HFFc6 (cell line): ENCODE results near the gene SERTAD2. TPM values are rescaled to one million over a fixed set of nuclear protein-coding genes. Genes with fewer than 3 reads are reported as not detected.

Source experiments
- DNase-seq: peaks from one replicate; pipeline ENCODE4 v3.0.0-alpha.2; 2018
- H3K27ac Mint-ChIP-seq: 2 replicates; pipeline ENCODE4 v1.8.0; 2020; ENCODE audit warnings: mild to moderate bottlenecking, mixed read lengths
- H3K27me3 Mint-ChIP-seq: 2 replicates; pipeline ENCODE4 v1.8.0; 2021; ENCODE audit warnings: mild to moderate bottlenecking, moderate library complexity, mixed read lengths; ENCODE audit not compliant: insufficient read depth
- H3K36me3 Mint-ChIP-seq: 2 replicates; pipeline ENCODE4 v1.8.0; 2021; ENCODE audit warnings: low read depth, mixed read lengths
- H3K4me1 Mint-ChIP-seq: 2 replicates; pipeline ENCODE4 v1.8.0; 2020; ENCODE audit warnings: low read depth, mixed read lengths
- H3K4me3 Mint-ChIP-seq: 2 replicates; pipeline ENCODE4 v1.8.0; 2020; ENCODE audit warnings: mild to moderate bottlenecking, moderate library complexity, mixed read lengths
- H3K9me3 Mint-ChIP-seq: 2 replicates; pipeline ENCODE4 v1.8.0; 2020; ENCODE audit warnings: mild to moderate bottlenecking, mixed read lengths
- total RNA-seq, 6 experiments: library from RNA; stranded (reverse); fragmentation: NEBNext Ultra II Directional; extraction: Animal tissue kit (Norgen Biotek cat#: 25700); gene quantifications; 2 replicates in 1 of 6; 3 replicates in 5 of 6; pipeline ENCODE4 v1.2.3, GENCODE V29; 2021
- TF ChIP-seq, protein P1 (sequence below): fragments of 200-600 bp; sonication (generic); IDR thresholded peaks from 2 replicates; pipeline ENCODE4 v1.5.0; 2021; ENCODE audit warnings: antibody characterized with exemption, mild to moderate bottlenecking

Gene SERTAD2
- total RNA-seq, 6 experiments from 2014 or later = 22.2 to 33.9 (median 29.1) TPM

DNA sequence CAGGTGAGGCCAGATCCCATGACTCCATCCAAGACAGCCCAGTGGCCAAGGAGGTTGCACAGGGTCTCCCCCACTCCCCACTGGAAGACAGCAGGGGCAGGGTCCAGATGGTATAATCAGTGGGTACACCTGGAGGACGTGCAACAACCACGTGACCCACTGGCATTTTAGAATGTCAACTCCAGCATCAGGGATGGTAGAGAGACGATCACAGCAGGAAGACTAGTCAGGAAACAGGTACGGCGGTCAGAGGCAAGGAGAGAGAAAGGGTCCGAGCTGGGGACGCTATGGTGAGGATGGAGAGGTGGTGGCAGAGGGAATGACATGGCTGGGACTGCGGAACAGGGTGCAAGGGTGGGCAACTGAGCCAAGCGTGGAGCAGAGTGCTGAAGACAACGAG lies 23.0 kb downstream of the SERTAD2 start:
- Mint-ChIP-seq H3K4me1 (peaks cover 12% of the 10 kb centered on the region), H3K27ac (no peak overlapping the region), H3K36me3 (peaks cover 26% of the 10 kb centered on the region), H3K4me3 (no peak overlapping the region), H3K9me3 (no peaks in the 10 kb centered on the region), H3K27me3 (peaks cover 1% of the 10 kb centered on the region)
- DNase-seq = no peak
- TF ChIP-seq, protein P1, sequence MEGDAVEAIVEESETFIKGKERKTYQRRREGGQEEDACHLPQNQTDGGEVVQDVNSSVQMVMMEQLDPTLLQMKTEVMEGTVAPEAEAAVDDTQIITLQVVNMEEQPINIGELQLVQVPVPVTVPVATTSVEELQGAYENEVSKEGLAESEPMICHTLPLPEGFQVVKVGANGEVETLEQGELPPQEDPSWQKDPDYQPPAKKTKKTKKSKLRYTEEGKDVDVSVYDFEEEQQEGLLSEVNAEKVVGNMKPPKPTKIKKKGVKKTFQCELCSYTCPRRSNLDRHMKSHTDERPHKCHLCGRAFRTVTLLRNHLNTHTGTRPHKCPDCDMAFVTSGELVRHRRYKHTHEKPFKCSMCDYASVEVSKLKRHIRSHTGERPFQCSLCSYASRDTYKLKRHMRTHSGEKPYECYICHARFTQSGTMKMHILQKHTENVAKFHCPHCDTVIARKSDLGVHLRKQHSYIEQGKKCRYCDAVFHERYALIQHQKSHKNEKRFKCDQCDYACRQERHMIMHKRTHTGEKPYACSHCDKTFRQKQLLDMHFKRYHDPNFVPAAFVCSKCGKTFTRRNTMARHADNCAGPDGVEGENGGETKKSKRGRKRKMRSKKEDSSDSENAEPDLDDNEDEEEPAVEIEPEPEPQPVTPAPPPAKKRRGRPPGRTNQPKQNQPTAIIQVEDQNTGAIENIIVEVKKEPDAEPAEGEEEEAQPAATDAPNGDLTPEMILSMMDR = no peak

DNA sequence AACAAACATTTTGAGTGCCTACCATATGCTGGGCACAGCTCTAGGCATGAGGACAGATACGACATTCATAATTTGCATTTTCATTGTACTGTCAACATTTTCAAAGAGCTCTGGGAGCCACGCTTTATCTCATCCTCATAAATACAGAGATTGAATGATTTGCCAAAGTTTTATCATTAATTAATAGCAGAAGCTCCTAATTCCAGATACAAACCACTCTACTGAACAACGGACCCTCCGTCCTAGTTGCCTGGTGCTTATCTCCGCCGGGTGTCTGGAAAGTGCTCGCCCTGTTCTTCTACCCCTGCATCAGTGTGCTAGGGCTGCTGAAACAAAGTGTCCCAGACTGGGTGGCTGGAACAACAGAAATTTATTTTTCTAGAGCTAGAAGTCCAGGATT lies 23.8 kb downstream of the SERTAD2 start:
- peaks cover 23% of the 10 kb centered on the region; the same call in 1 of the 2 replicates for H3K36me3 Mint-ChIP-seq
- H3K4me1 Mint-ChIP-seq = peaks cover 12% of the 10 kb centered on the region
- no peaks in the 10 kb centered on the region for H3K9me3 Mint-ChIP-seq
- TF ChIP-seq, protein P1 = no peak
- H3K4me3 Mint-ChIP-seq = no peak overlapping the region
- H3K27ac Mint-ChIP-seq = no peak overlapping the region
- DNase-seq = no peak
- peaks cover 1% of the 10 kb centered on the region for H3K27me3 Mint-ChIP-seq

DNA sequence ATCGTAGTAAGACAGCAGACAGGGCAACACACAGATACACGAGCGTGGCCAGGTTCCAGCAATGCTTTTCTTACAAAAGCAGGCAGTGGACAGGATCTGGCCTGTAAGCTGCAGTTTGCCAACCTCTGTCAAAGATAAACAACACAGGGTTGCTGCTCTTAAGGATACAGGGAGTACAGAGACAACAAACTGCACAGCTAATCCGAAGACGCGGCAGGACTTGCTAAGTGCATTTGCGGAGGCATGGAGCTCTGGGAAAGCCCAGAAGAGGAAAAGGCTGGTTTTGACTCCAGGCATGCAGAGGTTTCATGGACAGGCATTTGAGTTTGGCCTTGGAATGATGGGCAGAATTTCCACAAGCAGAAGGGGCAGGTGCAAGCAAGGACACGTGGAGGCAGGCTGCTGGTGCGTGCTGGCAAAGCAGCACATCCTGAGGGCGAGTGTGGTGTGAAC lies 24.4 kb downstream of the SERTAD2 start:
- no peak for DNase-seq
- Mint-ChIP-seq H3K27me3 (peaks cover 1% of the 10 kb centered on the region), H3K4me1 (peaks cover 9% of the 10 kb centered on the region), H3K9me3 (no peaks in the 10 kb centered on the region), H3K4me3 (no peak overlapping the region), H3K27ac (no peak overlapping the region), H3K36me3 (peaks cover 23% of the 10 kb centered on the region; the same call in 1 of the 2 replicates)
- TF ChIP-seq, protein P1 = no peak

DNA sequence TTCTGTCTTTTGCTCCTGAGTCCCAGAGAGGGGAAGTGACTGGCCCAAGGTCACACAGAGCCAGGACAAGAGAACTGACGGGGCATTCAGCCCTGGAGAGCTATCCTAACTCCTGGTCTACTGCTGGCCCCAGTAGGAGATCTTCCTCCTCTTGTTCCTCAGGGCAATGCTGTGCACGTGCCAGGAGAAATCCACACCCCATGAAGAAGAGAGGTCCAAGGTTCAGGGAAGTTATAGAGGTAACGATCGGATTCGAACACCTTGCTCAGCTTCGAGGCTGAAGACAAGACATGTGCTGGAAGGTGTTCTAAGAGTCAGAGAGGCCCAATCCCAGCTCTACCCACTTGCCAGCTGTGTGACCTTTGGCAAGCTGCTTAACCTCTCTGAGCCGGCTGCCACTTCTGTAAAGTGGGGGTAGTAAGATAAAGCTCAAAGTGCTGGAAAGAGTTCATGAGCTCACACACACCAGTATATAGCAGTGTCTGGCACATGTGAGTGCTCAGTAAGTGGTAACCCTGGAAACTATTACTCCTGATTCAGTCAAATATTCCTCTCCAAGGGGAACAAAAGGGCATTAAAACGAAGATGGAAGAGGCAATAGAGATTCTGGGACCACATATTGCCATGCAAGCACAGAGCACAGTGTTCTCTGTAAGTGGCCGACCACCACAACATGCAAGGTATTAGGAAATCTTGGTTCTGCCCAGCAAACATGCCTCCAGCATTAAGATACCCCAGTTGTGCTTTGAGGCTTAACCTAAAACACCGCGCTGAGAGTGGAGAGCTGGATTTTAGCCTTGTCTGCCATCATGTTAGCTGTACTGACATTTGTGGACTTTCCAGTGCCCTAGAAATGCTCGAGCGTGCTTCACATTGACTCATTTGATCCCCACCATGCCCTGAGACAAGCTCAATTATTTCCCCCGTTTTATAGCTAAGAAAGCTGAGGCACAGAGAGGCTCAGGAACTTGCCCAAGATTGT lies 25.6 kb downstream of the SERTAD2 start:
- Mint-ChIP-seq H3K4me1 (no peaks in the 10 kb centered on the region; the same call in 1 of the 2 replicates), H3K36me3 (peaks cover 23% of the 10 kb centered on the region; the same call in 1 of the 2 replicates), H3K27me3 (peaks cover 4% of the 10 kb centered on the region), H3K9me3 (no peaks in the 10 kb centered on the region), H3K4me3 (no peak overlapping the region), H3K27ac (no peak overlapping the region)
- TF ChIP-seq, protein P1 = no peak
- no peak for DNase-seq

DNA sequence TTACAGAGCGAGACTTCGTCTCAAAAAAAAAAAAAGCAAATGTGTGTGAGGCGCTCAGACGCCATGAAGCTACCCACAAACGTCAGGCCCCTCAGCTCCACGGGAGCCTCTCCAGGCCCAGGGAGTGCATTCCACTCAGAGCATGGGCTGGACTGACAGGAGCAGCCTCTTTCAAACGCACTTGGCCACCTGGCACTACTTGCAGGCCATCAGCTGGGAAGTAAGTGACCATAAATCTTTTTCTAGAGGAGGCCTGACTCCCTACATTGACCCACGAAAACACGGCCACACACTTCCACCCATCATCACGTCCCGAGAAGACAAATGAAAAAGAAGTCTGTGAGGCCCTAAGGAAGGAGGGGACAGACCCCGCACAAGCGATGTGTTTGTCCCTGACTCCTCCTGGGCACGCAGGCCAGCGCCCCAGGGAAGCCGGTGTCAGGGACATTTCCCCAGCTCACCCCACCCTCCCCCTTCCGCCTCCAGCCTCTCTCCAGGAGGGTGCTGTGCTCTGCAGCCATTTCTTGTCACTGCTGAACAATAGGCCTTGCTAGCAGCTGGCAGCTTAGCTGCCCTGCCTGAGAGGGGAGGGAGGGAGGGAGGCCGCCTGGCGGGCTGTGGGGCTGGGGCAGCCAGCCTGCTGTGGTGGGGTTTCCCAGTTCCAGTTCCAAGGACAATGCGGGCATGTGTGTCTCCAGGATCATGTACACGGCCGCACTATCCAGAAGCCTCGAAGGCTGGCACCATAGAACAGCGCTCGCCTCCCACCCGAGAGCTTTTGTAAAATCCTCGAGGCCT lies 26.6 kb downstream of the SERTAD2 start:
- H3K36me3 Mint-ChIP-seq = peaks cover 18% of the 10 kb centered on the region; the same call in 1 of the 2 replicates
- no peak overlapping the region for H3K27ac Mint-ChIP-seq
- TF ChIP-seq, protein P1 = no peak
- no peak overlapping the region for H3K4me3 Mint-ChIP-seq
- no peaks in the 10 kb centered on the region for H3K4me1 Mint-ChIP-seq
- H3K9me3 Mint-ChIP-seq = no peaks in the 10 kb centered on the region
- peaks cover 4% of the 10 kb centered on the region for H3K27me3 Mint-ChIP-seq
- DNase-seq = no peak
